CD4-positive, alpha-beta T cell treated with Interleukin-17A for 1 hour (primary cell): Measurements from ENCODE around the gene PGGT1B.

Experiments
- DNase-seq: peaks from one replicate; pipeline ENCODE4 v3.0.0-alpha.2; 2020

Gene PGGT1B

DNA sequence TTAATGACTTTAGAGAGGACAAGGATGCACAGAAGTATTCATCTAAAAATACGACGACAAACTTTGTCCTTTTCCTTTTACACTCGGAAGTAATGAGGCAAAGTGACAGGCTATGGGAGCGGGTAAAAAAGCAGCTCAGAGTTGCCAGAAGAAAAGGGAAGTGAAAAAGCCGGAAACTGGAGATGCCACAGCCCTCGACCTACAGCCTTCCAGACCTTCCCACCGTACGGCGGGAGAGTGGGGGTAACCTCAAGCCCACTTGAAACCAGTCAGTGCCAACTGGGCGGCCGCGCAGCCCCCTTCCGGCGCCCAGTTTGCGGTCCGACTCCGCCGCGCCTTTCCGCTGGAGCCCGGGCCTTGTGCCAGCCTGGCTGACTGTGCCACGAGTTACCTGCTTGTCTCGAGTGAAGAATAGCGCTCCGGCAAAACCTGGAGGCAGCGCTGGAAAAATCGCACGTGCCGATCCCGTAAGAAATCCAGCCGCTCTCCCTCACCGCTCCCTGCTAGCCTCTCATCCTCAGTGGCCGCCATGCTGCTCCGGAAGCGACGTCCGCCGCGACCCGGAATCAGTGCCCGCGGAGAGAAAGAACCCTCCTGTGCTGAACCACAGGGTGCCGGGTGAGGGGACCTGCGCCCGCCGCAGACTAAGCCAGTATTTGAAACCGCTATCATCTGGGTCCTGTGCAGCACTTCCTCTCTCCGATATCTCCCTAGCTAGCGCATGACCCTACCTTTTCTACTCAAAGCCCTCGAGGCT lies at the start of gene PGGT1B:
TSS of gene PGGT1B (minus strand) at position 557 of the 757 bp plus-strand sequence. CDS start at position 531, 26 bp downstream.
- peak; percentile 71 for DNase-seq

DNA sequence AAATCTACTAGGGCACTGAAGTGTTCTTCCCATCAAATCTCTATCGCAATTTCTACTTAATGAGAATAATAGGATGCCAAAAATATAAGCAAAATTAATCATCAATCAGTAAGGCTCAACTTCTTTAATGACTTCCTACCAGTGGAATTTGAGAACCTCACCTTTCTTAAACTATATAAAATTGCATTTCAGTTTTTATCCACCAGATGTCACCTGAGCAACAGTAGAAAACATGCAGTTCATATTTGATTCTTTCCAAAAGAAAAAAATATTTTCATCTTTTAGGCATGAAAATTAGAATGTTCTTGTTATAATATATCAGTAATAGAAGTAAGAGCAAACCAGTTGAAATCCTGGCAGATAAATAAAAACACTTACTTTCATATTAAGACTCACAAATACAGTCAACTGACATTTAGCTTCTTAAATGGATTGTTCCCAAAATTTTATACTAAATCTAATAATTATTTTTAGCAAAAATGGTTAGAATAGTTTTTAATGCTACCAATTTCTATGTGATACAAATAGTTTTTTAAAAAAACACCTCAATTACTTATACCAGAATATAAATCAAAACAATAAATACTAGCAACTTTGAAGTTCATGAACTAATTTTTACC lies 47.2 kb upstream of the PGGT1B start:
- peak; percentile 63 for DNase-seq

DNA sequence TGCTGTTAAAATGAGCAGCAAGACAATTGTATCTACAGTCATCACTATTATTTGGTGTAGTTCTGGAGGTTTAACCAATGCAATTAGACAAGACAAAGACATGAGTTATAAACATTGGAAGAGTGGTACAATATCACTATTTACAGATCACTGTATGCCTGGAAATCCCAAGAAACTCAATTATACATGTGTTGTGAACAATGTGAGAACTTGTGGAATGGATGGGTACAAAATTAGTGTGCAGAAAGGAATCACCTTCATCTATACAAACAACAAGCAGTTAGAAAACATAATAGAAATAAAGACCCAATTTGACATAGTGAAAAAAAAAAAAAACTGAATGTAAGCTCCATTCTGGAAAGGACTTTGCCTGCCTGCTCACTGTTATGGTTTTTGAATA lies 46.1 kb upstream of the PGGT1B start:
- no peak for DNase-seq

GRCh38 chr5:115306011-115306536 lies 43.4 kb upstream of the PGGT1B start:
- no peak for DNase-seq

- no peak for DNase-seq
Observed at GRCh38 chr5:115304496-115304895, 41.8 kb upstream of the PGGT1B start.

GRCh38 chr5:115298811-115299210 lies 36.1 kb upstream of the PGGT1B start:
- no peak for DNase-seq

GRCh38 chr5:115297031-115297430 lies 34.4 kb upstream of the PGGT1B start:
- DNase-seq: no peak

DNA sequence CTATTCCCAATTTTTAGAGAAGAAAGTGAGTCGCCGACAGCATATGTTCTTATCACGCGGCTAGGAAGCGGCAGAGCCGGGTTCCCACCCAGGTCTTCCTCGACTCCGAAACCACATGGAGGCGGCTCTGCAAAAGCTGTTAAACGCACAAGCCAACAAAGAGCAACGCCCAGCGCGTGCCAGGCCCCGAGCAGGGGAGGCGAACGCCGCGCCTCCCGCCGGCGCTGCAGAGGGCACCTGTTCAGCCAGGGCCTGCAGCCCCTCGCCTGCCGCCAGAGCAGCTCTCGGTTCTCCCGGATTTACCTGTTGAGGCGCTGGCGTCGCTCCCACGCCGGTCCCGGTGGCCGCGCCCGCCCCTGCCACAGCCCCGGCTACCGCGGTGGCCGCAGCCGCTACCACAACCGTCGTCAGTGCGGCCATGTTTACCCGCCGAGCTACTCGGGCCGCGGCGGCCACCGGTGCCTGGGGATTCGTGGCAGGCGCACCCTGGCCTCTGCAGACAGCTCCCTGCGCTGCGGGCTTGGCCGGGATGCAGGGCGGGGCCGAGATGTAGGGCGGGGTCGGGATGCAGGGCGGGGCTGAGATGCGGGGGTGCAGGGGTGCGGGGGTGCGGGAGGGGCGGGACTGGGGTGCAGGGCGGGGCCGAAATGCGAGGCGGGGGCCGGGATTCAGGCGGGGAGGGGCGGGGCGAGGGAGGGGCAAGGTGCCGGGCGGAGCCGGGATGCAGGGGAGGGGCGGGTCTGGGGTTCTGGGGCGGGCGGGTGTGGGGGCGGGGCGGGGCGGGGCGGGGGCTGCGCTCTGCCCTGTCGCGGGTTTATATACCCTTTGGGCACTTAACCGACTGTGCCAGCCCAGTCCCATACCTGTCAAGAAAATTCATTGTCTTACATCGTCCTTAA lies 33.7 kb upstream of the PGGT1B start, which contains the start of gene CCDC112:
TSS of gene CCDC112 (minus strand) at position 531 of the 899 bp plus-strand sequence. CDS start at position 420, 111 bp downstream.
- DNase-seq: peak; percentile 80

DNA sequence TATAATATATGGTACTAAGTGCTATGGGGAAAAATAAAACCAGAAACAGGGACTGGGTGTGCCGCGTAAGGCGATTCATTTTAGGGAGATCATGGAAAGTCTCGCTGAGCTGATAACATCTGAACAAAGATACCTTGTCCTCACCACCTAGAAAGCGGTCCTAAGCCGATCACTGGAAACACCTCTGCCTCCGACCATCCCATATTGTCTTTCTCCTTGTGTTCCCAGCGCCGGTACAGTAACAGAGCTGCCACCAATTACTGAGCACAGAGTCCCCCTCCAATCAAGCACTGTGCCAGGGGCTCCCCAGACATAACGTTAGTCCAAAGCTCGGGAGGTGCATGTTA lies 33.1 kb upstream of the PGGT1B start:
- no peak for DNase-seq

DNA sequence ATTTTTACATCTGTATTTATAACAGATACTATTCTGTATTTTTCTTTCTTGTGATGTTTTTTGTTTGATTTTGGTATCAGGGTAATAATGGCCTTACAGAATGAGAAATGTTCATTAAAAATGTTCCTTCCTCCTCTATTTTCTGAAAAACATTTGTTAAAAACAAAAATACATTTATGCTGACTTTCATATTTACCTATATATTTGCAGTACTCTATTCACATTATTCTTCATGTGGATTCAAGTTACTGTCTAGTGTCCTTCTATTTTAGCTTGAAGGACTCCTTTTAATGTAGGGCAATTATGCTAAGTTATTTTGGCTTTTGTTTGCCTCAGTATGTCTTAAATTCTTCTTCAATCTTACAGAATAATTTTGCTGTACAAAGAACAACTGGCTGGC lies 28.7 kb upstream of the PGGT1B start:
- DNase-seq: no peak

GRCh38 chr5:115289104-115289503 lies 26.4 kb upstream of the PGGT1B start:
- DNase-seq: no peak

- no peak for DNase-seq
Observed at GRCh38 chr5:115284021-115284420, 21.3 kb upstream of the PGGT1B start.

DNA sequence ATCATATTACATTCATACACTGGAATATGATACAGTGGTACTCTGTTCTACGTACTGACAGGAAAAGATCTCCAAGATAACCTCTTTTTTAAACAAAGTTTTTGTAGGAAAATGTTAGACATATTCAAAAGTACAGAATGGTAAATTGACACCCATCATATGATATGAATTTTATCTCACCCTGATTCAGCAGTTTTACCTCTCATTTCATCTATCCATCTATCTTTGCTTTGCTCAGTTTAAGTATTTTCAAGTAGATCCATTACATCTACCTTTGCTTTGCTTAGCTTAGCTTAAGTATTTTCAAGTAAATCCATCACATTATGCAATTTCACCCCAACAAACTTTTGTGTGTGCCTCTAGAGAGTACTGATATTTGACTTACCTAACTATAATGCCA lies 19.5 kb upstream of the PGGT1B start:
- no peak for DNase-seq

GRCh38 chr5:115274584-115274983 lies 11.9 kb upstream of the PGGT1B start:
- DNase-seq: no peak

DNA sequence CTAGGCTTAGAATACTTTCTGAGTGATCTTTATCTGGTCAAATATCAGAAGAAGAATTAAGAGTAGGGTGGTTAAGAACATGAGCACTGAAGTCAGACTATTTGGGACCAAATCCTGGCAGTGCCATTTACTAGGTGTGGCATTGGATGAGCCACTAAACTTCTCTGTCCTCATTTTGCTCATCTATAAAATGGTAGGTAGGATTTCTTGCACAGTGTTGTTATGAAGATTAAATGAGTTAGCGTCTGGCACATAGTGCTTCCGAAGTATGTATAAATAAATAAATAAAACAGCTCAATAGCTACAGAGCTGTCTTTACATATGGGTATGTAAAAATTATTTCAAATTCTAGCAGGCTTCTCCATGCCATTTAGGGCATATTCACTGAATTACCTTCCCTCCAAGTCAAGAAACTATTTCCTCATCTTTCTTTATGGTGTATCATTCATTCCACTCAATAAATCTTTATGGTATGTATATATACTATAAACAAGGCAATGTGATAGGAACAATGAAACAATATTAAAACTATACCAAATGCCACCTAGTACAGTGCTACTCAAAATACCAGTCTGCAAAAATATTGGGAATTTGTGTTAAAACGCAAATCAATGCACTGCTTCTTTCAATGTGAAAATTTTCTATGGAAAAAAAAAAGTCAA lies 9.8 kb upstream of the PGGT1B start:
- no peak for DNase-seq

- no peak for DNase-seq
Observed at GRCh38 chr5:115271295-115272050, 8.8 kb upstream of the PGGT1B start.

DNA sequence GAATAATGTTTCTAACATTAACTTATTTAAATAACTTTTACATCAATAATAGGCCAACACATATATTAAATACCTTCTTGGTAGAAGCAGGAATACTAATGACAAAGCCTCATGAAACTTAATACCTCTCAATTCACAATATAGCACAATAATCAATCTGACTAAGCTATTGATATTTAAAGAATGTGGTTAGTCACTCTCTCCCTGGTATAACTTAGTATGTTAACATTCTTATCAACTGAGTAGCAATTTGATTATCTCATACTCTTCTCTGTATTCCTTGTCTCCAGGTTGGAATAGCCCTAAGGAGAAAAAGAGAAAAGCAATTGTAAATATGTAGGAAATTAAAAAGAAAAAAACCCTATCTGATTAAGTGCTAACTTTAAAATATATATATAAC lies 4.9 kb upstream of the PGGT1B start:
- DNase-seq: no peak

GRCh38 chr5:115265220-115265619 lies 2.5 kb upstream of the PGGT1B start:
- DNase-seq: no peak

GRCh38 chr5:115264786-115265185 lies 2.1 kb upstream of the PGGT1B start:
- DNase-seq: no peak

DNA sequence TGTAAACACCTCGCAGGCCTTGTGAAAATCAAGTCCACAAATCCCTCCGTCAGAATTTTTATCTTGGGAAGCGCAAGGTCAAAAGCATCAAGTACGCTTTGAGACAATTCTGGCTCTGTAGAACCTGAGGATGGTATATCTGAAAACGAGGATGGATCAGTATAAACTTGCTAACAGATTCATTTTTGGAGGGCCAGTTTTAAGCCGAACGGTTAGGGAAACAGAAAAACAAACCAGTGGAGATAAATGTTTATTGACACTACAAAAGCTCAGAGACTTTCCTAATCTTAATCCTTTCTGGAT lies 352 bp upstream of the PGGT1B start:
- no peak for DNase-seq

DNA sequence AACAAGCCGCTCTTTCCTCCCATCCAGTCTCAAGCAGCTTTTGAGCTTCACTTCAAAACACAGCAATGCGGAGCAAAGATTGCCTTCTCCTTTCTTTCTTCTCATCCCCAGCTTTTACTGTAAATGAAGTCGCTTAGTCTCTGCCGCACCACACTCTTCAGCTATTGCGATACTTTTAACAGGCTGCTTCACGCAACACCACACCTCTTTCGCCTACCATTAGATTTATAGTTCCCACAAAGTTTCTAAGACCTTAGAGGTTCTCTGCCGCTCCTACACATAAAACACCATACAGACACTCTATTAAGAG lies 711 bp downstream of the PGGT1B start:
- no peak for DNase-seq

DNA sequence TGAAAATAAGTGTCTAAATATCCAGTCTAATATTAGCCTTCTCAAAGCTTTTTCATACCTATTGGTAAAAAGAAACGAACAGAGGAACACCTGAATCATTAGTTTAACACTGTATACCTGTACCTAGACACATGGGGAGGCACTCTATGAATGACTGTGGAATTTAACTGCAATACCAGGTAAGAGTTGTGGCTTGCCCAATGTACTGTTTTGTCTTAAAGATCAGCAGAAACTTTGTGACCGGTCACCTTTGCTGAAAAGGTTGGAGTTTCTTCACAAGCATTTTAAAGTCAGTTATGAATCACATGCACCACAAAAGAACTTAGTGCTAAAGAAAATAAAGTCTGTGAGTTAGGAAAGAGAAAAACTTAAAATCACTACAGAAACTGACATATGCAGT lies 2.4 kb downstream of the PGGT1B start:
- DNase-seq: no peak
